Mucosa of descending colon (tissue), 3 donors: ENCODE data around the gene CRYBA2. TPM values are rescaled to one million over a fixed set of nuclear protein-coding genes. Genes with fewer than 3 reads are reported as not detected.

ENCODE experiments used
- ATAC-seq: fragments of 200-7000 bp; cut with Tn5 transposase; one replicate; pipeline ENCODE4 v1.9.1; 2020; ENCODE audit warnings: mild to moderate bottlenecking, moderate library complexity
- DNase-seq, 3 donors: peaks; one replicate each; pipeline ENCODE4 v3.0.0-alpha.2; 2020
- H3K36me3 ChIP-seq: fragments of 200-600 bp; one replicate; pipeline ENCODE4 v1.8.0; 2021; ENCODE audit warnings: low read depth, mild to moderate bottlenecking
- H3K4me1 ChIP-seq: fragments of 200-600 bp; one replicate; pipeline ENCODE4 v1.8.0; 2021; ENCODE audit warnings: low read depth, mild to moderate bottlenecking
- H3K4me3 ChIP-seq: fragments of 200-600 bp; one replicate; pipeline ENCODE4 v1.8.0; 2021; ENCODE audit warnings: mild to moderate bottlenecking
- H3K9me3 ChIP-seq: fragments of 200-600 bp; one replicate; pipeline ENCODE4 v1.8.0; 2021; ENCODE audit warnings: mild to moderate bottlenecking
- CTCF ChIP-seq: fragments of 200-600 bp; IDR thresholded peaks from one replicate; pipeline ENCODE4 v1.8.0; 2022; ENCODE audit warnings: antibody characterized with exemption, mild to moderate bottlenecking
- intact Hi-C, 2 donors: fragments of 100-400 bp; cut with DNase I in 1 of 2; cut with micrococcal nuclease in 1 of 2; formaldehyde crosslinking; loops; one replicate each; pipeline versions ENCODE4 v1.11.0 to v1.11.1; 2022; cut with DNase I, micrococcal nuclease
- total RNA-seq, 3 donors: library from RNA; stranded (reverse); fragmentation: NEBNext Ultra II Directional in 2 of 3; extraction: Animal tissue kit (Norgen Biotek cat#: 25700) in 2 of 3; gene quantifications; one replicate each; pipeline versions ENCODE4 v1.2.1 to v1.2.4, GENCODE V29; 2021 to 2023
- donor health status: DM: no; HTN: no; CAD: no; lungs with moderate emphysema.
- donor health status: DM: no; HTN: no; CAD: no.
- donor health status: DM: no; HTN: yes; CAD: no.

The CRYBA2 gene
- total RNA-seq, 3 donors from 2014 or later = 1.2 to 6.1 (median 5.0) TPM

- no peak overlapping the region for H3K4me3 ChIP-seq
- DNase-seq = no peak
- intact Hi-C loops = no loop called here
- ATAC-seq = no peak
- peaks cover 17% of the 10 kb centered on the region for H3K4me1 ChIP-seq
- H3K36me3 ChIP-seq = no peaks in the 10 kb centered on the region
- no peaks in the 10 kb centered on the region for H3K9me3 ChIP-seq
- no peak for TF ChIP-seq CTCF
Observed at GRCh38 chr2:218986148-218986761, 7.0 kb downstream of the CRYBA2 start.

DNA sequence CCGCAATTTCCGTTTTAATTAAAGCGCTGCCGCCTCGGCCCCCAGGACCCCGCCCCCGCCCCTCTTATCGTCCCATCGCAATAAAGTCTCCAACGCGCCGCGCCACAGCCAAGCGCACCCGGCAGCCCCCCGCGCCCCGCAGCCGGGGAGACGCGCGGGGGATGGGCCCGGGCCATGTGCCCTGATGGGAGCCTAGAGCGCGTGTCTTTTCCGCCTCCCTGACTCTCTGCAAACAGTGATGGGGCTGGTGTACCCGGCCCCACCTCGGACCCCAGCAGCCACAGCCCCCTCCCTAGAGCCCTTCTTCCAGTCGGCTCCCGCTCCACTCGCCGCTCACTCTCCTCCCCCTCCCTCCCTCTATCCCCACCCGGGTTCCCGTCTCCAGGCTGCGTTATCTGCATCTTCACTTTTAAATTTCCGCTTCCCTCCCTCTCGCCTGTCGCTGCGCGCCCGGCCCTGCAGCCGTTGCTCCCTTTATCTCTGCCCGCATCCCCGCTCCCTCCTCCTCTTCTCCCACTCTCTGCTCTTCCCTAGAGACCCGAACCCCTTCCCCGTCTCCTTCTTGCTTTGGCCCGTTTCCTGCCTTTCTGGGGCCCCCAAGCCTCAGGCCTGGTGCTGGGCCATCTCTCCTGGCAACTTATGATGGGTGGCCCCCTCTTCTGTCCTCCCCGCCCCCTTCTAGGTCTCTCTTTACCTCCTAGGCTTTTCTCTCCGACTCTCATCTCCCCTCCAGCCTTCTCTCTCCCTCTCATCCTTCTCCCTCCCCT is 7.7 kb downstream of the CRYBA2 start:
- no peak for TF ChIP-seq CTCF
- no peak for ATAC-seq
- no peak overlapping the region for H3K4me3 ChIP-seq

DNA sequence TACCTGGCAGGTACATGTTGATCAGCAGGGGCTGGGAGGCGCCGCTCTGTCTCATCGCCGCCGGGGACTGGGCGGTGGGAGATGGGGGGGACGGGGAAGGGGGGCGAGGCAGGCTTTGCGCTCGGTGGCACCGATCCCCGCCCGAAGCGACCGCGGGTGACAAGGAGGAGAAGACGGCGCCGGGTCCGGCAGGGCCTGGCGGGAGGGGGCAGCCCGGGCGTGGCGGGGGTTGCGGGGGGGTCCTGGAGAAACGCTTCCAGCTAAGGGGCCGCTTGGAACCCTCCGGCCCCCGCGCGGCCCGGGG is 8.2 kb downstream of the CRYBA2 start, which contains the start of gene FEV:
FEV (minus strand) TSS at position 164 of the 304 bp plus-strand sequence; CDS start at position 55, 109 bp downstream.
- intact Hi-C loops = no loop called here
- no peaks in the 10 kb centered on the region for H3K9me3 ChIP-seq
- no peak for ATAC-seq
- no peak within 1 kb of the TSS for H3K4me3 ChIP-seq
- no peaks in the 10 kb centered on the region for H3K36me3 ChIP-seq
- no peak for DNase-seq
- TF ChIP-seq CTCF = no peak
- H3K4me1 ChIP-seq = peaks cover 23% of the 10 kb centered on the region

More for the DNA sequence above, 7.7 kb downstream of the CRYBA2 start:
- no peak for DNase-seq
- no peaks in the 10 kb centered on the region for H3K36me3 ChIP-seq
- intact Hi-C loops = no loop called here
- H3K4me1 ChIP-seq = peaks cover 23% of the 10 kb centered on the region
- no peaks in the 10 kb centered on the region for H3K9me3 ChIP-seq

DNA sequence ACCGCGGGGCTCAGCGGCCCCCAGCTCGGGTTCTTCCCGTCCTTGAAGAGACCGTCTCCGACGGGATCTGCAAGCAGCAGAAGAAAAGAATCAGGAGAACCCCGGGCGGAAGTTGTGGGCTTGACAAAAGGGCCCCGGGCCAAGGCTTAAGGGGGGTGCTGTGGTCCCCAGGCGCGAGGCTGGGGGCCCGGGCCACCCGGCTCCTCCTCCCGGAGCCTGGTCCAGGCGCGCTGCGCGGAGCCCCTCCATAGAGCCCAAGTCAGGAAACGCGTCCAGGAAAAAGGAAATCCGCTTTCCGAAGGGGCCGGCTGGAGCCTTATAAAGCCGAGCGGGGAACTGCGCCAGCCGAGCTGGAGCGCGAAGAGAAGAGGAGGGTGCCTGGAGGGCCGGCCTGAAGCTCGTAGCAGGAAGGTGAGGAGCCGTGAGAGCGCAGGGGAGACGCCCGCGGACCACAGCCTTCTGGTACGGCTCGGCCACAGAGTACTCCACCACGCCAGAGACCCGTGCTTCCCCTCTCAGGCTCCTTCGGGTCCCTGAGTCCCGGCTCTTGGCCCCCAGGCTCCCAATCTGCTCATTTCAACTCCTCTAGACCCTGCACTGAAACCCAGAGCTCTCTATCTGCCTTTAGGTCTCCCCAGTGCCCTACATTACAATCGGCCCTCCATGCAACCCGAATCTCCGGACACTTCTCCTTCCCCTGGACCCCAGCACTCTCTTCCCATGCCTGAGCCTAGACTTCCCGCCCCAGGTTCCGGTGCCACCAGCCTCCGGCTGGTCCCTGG is 8.8 kb downstream of the CRYBA2 start:
- no peak for DNase-seq
- H3K36me3 ChIP-seq = no peaks in the 10 kb centered on the region
- peaks cover 23% of the 10 kb centered on the region for H3K4me1 ChIP-seq
- no peak for TF ChIP-seq CTCF
- no peak for ATAC-seq
- intact Hi-C loops = no loop called here
- no peaks in the 10 kb centered on the region for H3K9me3 ChIP-seq
- no peak overlapping the region for H3K4me3 ChIP-seq

- peaks cover 23% of the 10 kb centered on the region for H3K4me1 ChIP-seq
- no peaks in the 10 kb centered on the region for H3K36me3 ChIP-seq
- H3K4me3 ChIP-seq = no peak overlapping the region
- DNase-seq = no peak
- no peak for TF ChIP-seq CTCF
- ATAC-seq = no peak
- intact Hi-C loops = no loop called here
- H3K9me3 ChIP-seq = no peaks in the 10 kb centered on the region
Observed at GRCh38 chr2:218983934-218984238, 9.3 kb downstream of the CRYBA2 start.
